GM12801 (cell line): Measurements from ENCODE around the gene TCIRG1.

Experiments
- TF ChIP-seq, protein P1 (sequence below): IDR thresholded peaks from one replicate; pipeline ENCODE4 v1.5.1; 2011; ENCODE audit warnings: control low read depth; ENCODE audit not compliant: insufficient read length; ENCODE audit errors: extremely low read depth

TCIRG1 gene

DNA sequence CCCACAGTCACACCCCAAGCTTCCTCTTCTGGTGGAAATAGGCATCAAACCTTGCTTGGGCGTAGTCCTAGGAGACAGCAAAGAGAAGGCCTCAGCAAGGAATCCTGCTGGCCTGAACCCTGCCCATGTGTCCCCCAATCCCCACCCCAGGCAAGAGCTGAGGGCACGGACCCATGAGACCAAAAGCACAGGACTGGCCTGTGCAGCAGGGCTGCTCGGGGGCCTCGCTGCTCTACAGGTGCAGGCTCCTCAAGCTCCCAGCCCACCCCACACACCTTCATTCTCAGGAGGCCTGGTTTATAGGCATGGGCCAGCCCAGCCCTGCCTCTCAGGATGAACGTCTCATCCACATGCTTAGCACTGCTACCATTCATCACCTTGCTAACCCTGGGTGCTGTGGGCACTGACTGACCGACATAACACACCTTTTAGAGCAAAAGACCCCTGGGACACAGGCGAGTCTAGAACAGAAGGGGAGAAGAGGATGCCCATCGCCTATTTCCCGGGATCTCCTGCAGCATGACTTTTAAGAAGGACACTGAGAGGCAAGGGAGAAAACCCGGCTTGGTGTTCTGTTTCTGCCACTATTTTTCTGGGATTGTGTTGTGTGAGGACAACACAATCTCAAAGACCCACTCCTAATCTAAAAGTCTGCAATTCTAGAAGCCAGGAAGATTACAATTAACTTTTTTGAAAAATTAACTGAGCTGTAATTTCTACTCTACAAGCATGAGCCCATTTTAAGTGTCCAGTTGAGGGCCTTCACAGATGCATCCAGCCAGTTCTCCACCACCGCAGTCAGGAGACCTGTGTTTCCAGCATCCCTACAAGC is 15.4 kb downstream of the TCIRG1 start:
- TF ChIP-seq, protein P1, sequence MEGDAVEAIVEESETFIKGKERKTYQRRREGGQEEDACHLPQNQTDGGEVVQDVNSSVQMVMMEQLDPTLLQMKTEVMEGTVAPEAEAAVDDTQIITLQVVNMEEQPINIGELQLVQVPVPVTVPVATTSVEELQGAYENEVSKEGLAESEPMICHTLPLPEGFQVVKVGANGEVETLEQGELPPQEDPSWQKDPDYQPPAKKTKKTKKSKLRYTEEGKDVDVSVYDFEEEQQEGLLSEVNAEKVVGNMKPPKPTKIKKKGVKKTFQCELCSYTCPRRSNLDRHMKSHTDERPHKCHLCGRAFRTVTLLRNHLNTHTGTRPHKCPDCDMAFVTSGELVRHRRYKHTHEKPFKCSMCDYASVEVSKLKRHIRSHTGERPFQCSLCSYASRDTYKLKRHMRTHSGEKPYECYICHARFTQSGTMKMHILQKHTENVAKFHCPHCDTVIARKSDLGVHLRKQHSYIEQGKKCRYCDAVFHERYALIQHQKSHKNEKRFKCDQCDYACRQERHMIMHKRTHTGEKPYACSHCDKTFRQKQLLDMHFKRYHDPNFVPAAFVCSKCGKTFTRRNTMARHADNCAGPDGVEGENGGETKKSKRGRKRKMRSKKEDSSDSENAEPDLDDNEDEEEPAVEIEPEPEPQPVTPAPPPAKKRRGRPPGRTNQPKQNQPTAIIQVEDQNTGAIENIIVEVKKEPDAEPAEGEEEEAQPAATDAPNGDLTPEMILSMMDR, result no peak

DNA sequence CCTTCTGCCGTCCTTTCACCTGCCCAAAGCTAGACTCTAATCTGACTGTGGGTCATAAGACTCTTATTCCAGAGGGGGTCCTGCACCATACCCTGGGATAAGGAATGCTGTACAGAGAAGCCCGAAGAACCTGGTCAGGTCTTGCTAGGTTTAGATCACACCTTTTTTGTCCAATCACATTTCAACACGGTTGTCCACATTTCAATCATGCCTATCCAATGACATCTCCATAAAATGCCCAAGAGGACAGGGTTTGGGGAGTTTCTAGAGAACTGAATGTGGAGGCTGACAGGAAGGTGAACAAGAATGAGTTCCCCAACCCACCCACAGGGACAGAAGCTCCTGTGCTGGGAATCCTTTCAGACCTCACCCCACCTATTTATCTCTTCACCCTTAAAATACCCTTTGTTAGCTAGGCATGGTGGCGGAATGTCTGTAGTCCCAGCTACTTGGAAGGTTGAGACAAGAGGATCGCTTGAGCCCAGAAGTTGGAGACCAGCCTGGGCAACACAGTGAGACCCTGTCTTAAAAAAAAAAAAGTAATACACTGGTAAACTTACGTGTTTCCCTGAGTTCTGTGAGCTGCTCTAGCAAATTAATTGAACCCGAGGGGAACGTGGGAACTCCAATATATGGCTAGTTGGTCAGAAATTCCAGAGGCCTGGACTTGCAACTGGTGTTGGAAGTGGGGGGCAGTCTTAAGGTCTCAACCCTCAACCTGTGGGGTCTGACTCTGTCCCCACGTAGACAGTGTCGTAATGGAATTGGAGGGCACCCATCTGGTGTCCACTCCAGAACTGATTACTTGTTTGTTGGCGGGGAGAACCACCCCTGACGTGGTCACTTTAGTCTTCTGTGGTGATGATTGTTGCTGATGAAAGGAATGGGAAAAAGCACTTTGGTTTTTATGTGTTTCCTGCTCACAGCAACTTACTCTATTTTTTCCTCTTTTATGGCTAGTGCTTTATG is 17.8 kb downstream of the TCIRG1 start:
- TF ChIP-seq, protein P1, result no peak

DNA sequence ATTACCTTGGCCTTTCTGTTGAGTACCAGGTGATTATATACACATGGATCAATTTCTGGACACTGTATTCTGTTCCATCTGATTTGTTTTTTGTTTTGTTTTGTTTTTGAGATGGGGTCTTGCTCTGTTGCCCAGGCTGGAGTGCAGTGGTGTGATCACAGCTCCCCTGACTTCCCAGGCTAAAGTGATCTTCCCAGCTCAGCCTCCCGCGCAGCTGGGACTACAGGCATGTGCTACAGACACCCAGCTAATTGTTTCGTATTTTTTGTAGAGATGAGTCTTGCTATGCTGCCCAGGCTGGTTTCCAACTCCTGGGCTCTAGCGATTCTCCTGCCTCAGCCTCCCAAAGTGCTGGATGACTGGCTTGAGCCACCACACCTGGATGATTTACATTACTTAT is 19.0 kb downstream of the TCIRG1 start:
- TF ChIP-seq, protein P1, result no peak

DNA sequence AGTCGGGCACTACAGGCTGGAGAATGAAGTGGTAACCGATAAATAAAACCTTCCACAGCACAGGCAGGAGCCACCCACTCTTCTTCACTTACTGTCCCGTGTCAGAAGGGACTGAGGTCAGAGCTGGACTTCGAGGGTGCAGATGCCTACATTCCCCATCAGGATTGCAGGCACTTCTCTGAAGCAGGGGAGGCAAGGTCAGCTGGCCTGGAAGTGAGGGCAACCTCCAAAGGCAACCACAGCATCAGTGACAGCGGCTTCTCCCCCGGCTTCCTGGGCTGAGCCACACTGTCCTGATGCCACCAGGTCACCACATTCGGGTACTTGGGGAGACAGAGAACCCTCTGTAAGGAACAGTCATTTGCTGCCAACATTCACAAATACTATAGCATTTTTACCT is 22.7 kb downstream of the TCIRG1 start:
- TF ChIP-seq, protein P1, result no peak

DNA sequence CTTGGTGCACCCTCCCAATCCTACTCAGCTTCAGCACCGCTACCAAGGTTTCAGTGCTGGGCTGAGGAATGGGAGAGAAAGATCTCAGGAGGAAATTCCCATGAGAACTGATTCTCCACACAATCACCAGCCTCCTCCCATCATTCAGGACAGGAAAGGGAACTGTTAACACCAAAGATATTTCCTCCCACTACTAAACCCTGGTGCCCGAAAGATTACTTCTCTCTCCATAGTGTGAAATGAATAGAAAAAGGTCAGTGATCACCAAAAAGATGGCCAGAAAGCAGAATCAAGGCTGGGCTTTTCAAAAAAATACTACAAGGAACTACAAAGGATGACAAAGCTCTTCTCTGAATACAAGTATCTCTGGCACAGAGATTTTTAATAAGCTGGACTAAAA is 26.1 kb downstream of the TCIRG1 start:
- TF ChIP-seq, protein P1, result no peak

DNA sequence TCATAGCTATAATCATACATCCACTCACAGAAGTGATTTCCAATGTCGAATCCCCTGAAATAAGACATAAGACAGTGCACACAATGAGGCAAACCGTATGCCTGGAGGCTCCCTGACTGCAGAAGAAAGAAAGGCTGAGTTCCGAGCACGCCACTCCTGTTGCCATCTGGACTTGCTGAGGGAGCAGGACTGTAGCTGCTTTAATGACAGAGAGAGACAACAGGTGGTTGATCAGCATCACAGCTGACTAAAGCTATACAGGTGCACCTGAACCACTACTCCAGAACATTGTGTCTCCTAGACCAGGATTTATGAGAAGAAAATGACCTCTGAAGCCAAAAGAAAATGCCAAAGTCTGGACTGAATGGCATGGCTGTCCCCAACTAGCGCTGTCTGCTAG is 27.0 kb downstream of the TCIRG1 start:
- TF ChIP-seq, protein P1, result no peak

DNA sequence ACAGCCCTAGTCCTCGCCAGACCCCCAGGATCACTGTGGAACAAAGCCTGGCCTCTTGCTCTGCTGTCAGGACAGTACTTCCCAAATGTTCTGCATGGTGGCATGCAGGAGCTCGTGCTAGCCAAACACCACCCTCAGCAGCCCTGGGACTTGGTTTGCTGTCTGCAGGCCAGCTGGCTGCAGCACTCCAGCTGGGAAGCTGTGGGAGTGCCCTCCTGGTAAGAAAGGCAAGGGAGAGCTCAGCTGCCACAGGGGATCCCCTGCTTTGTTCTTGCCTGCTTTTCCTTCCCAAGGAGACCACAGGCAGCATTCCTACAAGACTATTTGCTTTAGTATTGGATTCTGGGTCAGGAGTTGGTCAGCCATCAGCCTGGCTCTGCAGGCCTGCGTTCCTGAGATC is 27.9 kb downstream of the TCIRG1 start:
- TF ChIP-seq, protein P1, result no peak
